Spleen (tissue), 11 donors: ENCODE measurements around the gene SLC30A1. TPM values are rescaled to one million over a fixed set of nuclear protein-coding genes. Genes with fewer than 3 reads are reported as not detected.

ENCODE experiments used
- DNase-seq: peaks from one replicate; pipeline ENCODE4 v3.0.0-alpha.2; 2020
- H3K27ac ChIP-seq, 8 donors: fragments of 200-600 bp; sonication (generic) in 7 of 8; 1 replicate in 4 of 8; 2 replicates in 4 of 8; pipeline versions ENCODE4 v1.5.0 to v1.8.0; 2016 to 2021; ENCODE audit warnings: inconsistent platforms in 4 of 8, mild to moderate bottlenecking in 4 of 8, moderate library complexity in 1 of 8
- H3K27me3 ChIP-seq, 7 donors: fragments of 200-600 bp; sonication (generic) in 6 of 7; replicated peaks in 1 of 7; 1 replicate in 4 of 7; 2 replicates in 3 of 7; pipeline versions ENCODE4 v1.5.0 to v1.8.0; 2016 to 2021; ENCODE audit warnings: inconsistent platforms in 3 of 7, mild to moderate bottlenecking in 1 of 7
- H3K36me3 ChIP-seq, 6 donors: fragments of 200-600 bp; sonication (generic) in 5 of 6; 1 replicate in 4 of 6; 2 replicates in 2 of 6; pipeline versions ENCODE4 v1.5.0 to v1.8.0; 2016 to 2021; ENCODE audit warnings: inconsistent platforms in 2 of 6
- H3K4me1 ChIP-seq, 6 donors: fragments of 200-600 bp; sonication (generic) in 5 of 6; 1 replicate in 3 of 6; 2 replicates in 3 of 6; pipeline versions ENCODE4 v1.5.0 to v1.8.0; 2016 to 2021; ENCODE audit warnings: inconsistent platforms in 3 of 6
- H3K4me3 ChIP-seq, 8 donors: fragments of 200-600 bp; sonication (generic) in 7 of 8; 1 replicate in 4 of 8; 2 replicates in 4 of 8; pipeline versions ENCODE4 v1.5.0 to v1.8.0; 2016 to 2021; ENCODE audit warnings: inconsistent platforms in 4 of 8, mild to moderate bottlenecking in 4 of 8, moderate library complexity in 2 of 8
- H3K9me3 ChIP-seq, 8 donors: fragments of 200-600 bp; sonication (generic) in 7 of 8; 1 replicate in 4 of 8; 2 replicates in 4 of 8; pipeline versions ENCODE4 v1.5.0 to v1.8.0; 2016 to 2021; ENCODE audit warnings: inconsistent platforms in 4 of 8
- CTCF ChIP-seq, 11 experiments: fragments of 200-600 bp in 7 of 11; fragments of 450-650 bp in 4 of 11; sonication (generic) in 4 of 11; IDR thresholded peaks in 8 of 11; conservative IDR thresholded peaks in 3 of 11; 1 replicate in 7 of 11; 2 replicates in 4 of 11; pipeline versions ENCODE4 v1.4.0 to v1.8.0; 2016 to 2021; ENCODE audit warnings: antibody characterized with exemption in 11 of 11, inconsistent platforms in 4 of 11, mild to moderate bottlenecking in 1 of 11
- WGBS, 5 donors: extraction: QIAGEN DNeasy Blood & Tissue Kit in 3 of 5; methylation state at CpG; one replicate each; pipeline versions ENCODE4 v1.1.5 to v1.1.7; 2013 to 2018; 5-methylcytosine and 5-hydroxymethylcytosine counted together
- intact Hi-C: fragments of 100-400 bp; cut with DNase I; formaldehyde crosslinking; loops from one replicate; pipeline ENCODE4 v1.15.0; 2023; ENCODE audit warnings: low total_unique reads
- polyA plus RNA-seq, 3 donors: library from polyadenylated mRNA; stranded (reverse); fragments of 200-250 nt; gene quantifications; one replicate each; pipeline ENCODE4 v1.2.1, GENCODE V29; 2013
- total RNA-seq, 7 donors: library from RNA; depleted of rRNA in 3 of 7; stranded (reverse); fragments of >200 nt in 3 of 7; fragmentation: NEBNext Ultra II Directional in 4 of 7; extraction: Animal tissue kit (Norgen Biotek cat#: 25700) in 4 of 7; gene quantifications; one replicate each; pipeline versions ENCODE4 v1.1.0 to v1.2.1, GENCODE V29; 2016 to 2021
- donor health status: healthy with polysubstance abuse.
- donor health status: DM: no; HTN: no; CAD: no; lungs with moderate emphysema.
- donor health status: DM: no; HTN: no; CAD: no.
- donor health status: Bipolar disorder and iron deficiency.
- donor health status: healthy.
- donor health status: DM: no; HTN: no; CAD: no.
- donor health status: DM: yes; HTN: yes; CAD: no.

The SLC30A1 gene
- total and polyA plus RNA-seq, 10 donors = 3.0 to 38.5 (median 30.8) TPM

GRCh38 chr1:211522804-211523203, 56.2 kb downstream of the SLC30A1 start:
- Histone ChIP-seq H3K4me3 (no peak overlapping the region), H3K9me3 (no peaks in the 10 kb centered on the region), H3K27ac (no peak overlapping the region), H3K36me3 (no peaks in the 10 kb centered on the region), H3K4me1 (peaks cover 0 to 31% (median 16%) of the 10 kb centered on the region in 6 donors), H3K27me3 (no peaks in the 10 kb centered on the region)
- TF ChIP-seq CTCF (IDR thresholded peaks at IDR 0.05 in 8 of 11, conservative IDR thresholded peaks at IDR 0.05 in 3 of 11) = no peak
- intact Hi-C loops = no loop called here
- WGBS, 5 donors = 85 to 99% (median 94%) methylated on average over 6 of the region's 6 CpGs
- DNase-seq = no peak

Other genes starting within 250 kb of the SLC30A1 start
- gene RD3, start 87.0 kb downstream of the SLC30A1 start, total RNA-seq = not detected
- not detected for gene RD3, start 87.0 kb downstream of the SLC30A1 start, polyA plus RNA-seq
- gene NEK2, start 96.5 kb upstream of the SLC30A1 start, total RNA-seq = 1 to 10 TPM in 5 of 7 donors, under 1 TPM in 2; 0.38 to 5.5 (median 2.4) TPM
- 1 to 10 TPM in 2 of 3 donors, under 1 TPM in 1; 0.74 to 4.0 (median 1.6) TPM for gene NEK2, start 96.5 kb upstream of the SLC30A1 start, polyA plus RNA-seq